PC-3 (cell line): ENCODE results near the gene HYOU1. TPM values are rescaled to one million over a fixed set of nuclear protein-coding genes. Genes with fewer than 3 reads are reported as not detected.

Source experiments
- ATAC-seq: fragments of 200-7000 bp; cut with Tn5 transposase; 2 replicates; pipeline ENCODE4 v1.9.1; 2020; ENCODE audit warnings: mild to moderate bottlenecking, moderate library complexity
- BruUV-seq: library from RNA; stranded (reverse); fragments of 400-500 nt; replicated peaks from 2 replicates; lab custom pipeline; 2021; lab: Mats Ljungman, UMichigan
- CTCF ChIA-PET: fragments of 300-600 bp; sonication (Branson Sonifier 250); formaldehyde crosslinking; loops from one replicate; lab custom pipeline; 2022; ENCODE audit warnings: antibody characterized with exemption; lab: Charles Lee
- POLR2A ChIA-PET: fragments of 300-600 bp; sonication (Branson Sonifier 250); formaldehyde crosslinking; loops from one replicate; lab custom pipeline; 2022; ENCODE audit warnings: antibody characterized with exemption; ENCODE audit not compliant: unreplicated experiment; lab: Charles Lee
- DNase-seq: peaks from one replicate; pipeline ENCODE4 v3.0.0-alpha.2; 2015
- H2AFZ ChIP-seq: fragments of 300-600 bp; sonication (generic); 2 replicates; pipeline ENCODE4 v1.6.0; 2016; ENCODE audit warnings: antibody characterized with exemption, low read length
- H3F3A ChIP-seq: fragments of 300-600 bp; sonication (generic); one replicate; pipeline ENCODE4 v1.6.0; 2017; ENCODE audit warnings: antibody characterized with exemption, low read length, control low read depth, mild to moderate bottlenecking; ENCODE audit not compliant: unreplicated experiment
- H3K27ac ChIP-seq: fragments of 300-600 bp; sonication (generic); 2 replicates; pipeline ENCODE4 v1.5.1; 2016; ENCODE audit warnings: mild to moderate bottlenecking, low read length
- H3K27me3 ChIP-seq: fragments of 300-600 bp; sonication (generic); 2 replicates; pipeline ENCODE4 v1.6.1; 2016; ENCODE audit warnings: low read length, mixed read lengths
- H3K36me3 ChIP-seq: fragments of 300-600 bp; sonication (generic); 2 replicates; pipeline ENCODE4 v1.6.1; 2016; ENCODE audit warnings: low read depth, mixed run types, low read length, mixed read lengths
- H3K4me1 ChIP-seq: fragments of 300-600 bp; sonication (generic); 2 replicates; pipeline ENCODE4 v1.5.1; 2016; ENCODE audit warnings: low read length; ENCODE audit not compliant: insufficient read depth
- H3K4me2 ChIP-seq: fragments of 300-600 bp; sonication (generic); 2 replicates; pipeline ENCODE4 v1.6.0; 2016; ENCODE audit warnings: low read length
- H3K4me3 ChIP-seq: fragments of 300-600 bp; sonication (generic); 2 replicates; pipeline ENCODE4 v1.5.1; 2016; ENCODE audit warnings: mild to moderate bottlenecking, low read length, mixed read lengths
- H3K79me2 ChIP-seq: fragments of 300-600 bp; sonication (generic); 2 replicates; pipeline ENCODE4 v1.6.1; 2017; ENCODE audit warnings: low read length, mixed read lengths
- H3K9ac ChIP-seq: fragments of 300-600 bp; sonication (generic); 2 replicates; pipeline ENCODE4 v1.6.0; 2016; ENCODE audit warnings: mild to moderate bottlenecking, low read length
- H3K9me2 ChIP-seq: fragments of 300-600 bp; sonication (generic); replicated peaks from 2 replicates; pipeline ENCODE4 v1.6.1; 2016; ENCODE audit warnings: mixed run types, low read length, mixed read lengths
- H3K9me3 ChIP-seq: fragments of 300-600 bp; sonication (generic); 2 replicates; pipeline ENCODE4 v1.6.1; 2016; ENCODE audit warnings: low read length, mixed read lengths
- H4K20me1 ChIP-seq: fragments of 300-600 bp; sonication (generic); 2 replicates; pipeline ENCODE4 v1.6.1; 2016; ENCODE audit warnings: low read length, mixed read lengths
- EZH2 ChIP-seq: fragments of 300-600 bp; sonication (generic); IDR thresholded peaks from one replicate; pipeline ENCODE4 v1.6.1; 2017; ENCODE audit warnings: antibody characterized with exemption, mild to moderate bottlenecking, low read length; ENCODE audit not compliant: unreplicated experiment
- EZH2phosphoT487 ChIP-seq: fragments of 300-600 bp; sonication (generic); IDR thresholded peaks from 2 replicates; pipeline ENCODE4 v1.6.1; 2018; ENCODE audit warnings: mild to moderate bottlenecking, antibody characterized with exemption, low read length, borderline replicate concordance
- intact Hi-C: fragments of 100-400 bp; cut with micrococcal nuclease; formaldehyde crosslinking; loops from 2 replicates; pipeline ENCODE4 v1.9.0; 2023
- total RNA-seq: library from RNA; depleted of rRNA; stranded (reverse); fragments of >200 nt; gene quantifications from 2 replicates; pipeline ENCODE4 v1.2.3, GENCODE V29; 2014
- TF ChIP-seq, protein P1 (sequence below): fragments of 300-600 bp; sonication (generic); conservative IDR thresholded peaks from 2 replicates; pipeline ENCODE4 v1.5.1; 2017; ENCODE audit warnings: antibody characterized with exemption, low read depth, mild to moderate bottlenecking, low read length

HYOU1 gene
- total RNA-seq, 1 experiment from 2014 or later = 168 TPM

DNA sequence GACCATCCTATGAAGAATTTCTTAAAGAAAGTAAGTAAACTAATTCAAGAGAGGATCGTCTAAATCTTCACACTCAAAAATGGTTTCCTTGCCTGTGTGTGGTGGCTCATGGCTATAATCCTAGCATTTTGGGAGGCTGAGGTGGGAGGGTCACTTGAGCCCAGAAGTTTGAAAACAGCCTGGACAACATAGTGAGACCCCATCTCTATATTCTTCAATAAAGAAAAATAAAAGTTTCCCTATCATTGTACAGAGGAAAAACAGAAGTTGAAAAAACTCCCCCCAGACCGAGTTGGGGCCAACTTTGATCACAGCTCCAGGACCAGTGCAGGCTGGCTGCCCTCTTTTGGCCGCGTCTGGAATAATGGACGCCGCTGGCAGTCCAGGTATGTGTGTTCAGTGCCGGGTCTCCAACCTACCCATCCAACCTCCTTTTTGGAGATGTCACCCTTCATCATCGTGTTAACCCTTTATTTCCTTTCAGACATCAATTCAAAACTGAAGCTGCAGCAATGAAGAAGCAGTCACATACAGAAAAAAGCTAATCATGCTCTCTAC is 41.9 kb downstream of the HYOU1 start:
- Histone ChIP-seq H3K9me2 (no peaks in the 10 kb centered on the region), H2AFZ (no peak overlapping the region), H3K9me3 (no peaks in the 10 kb centered on the region), H3K27me3 (no peaks in the 10 kb centered on the region), H3K27ac (no peak overlapping the region), H3K4me2 (no peak overlapping the region), H3K79me2 (peaks cover 51% of the 10 kb centered on the region), H3F3A (peaks cover 30% of the 10 kb centered on the region), H3K36me3 (peaks cover 50% of the 10 kb centered on the region), H3K9ac (no peak overlapping the region), H3K4me3 (no peak overlapping the region), H4K20me1 (peaks cover 29% of the 10 kb centered on the region), H3K4me1 (peaks cover 16% of the 10 kb centered on the region)
- no TSS peak for BruUV-seq
- DNase-seq (peak; percentile 29), ATAC-seq (no peak)
- no peak for TF ChIP-seq EZH2
- TF ChIP-seq, protein P1, sequence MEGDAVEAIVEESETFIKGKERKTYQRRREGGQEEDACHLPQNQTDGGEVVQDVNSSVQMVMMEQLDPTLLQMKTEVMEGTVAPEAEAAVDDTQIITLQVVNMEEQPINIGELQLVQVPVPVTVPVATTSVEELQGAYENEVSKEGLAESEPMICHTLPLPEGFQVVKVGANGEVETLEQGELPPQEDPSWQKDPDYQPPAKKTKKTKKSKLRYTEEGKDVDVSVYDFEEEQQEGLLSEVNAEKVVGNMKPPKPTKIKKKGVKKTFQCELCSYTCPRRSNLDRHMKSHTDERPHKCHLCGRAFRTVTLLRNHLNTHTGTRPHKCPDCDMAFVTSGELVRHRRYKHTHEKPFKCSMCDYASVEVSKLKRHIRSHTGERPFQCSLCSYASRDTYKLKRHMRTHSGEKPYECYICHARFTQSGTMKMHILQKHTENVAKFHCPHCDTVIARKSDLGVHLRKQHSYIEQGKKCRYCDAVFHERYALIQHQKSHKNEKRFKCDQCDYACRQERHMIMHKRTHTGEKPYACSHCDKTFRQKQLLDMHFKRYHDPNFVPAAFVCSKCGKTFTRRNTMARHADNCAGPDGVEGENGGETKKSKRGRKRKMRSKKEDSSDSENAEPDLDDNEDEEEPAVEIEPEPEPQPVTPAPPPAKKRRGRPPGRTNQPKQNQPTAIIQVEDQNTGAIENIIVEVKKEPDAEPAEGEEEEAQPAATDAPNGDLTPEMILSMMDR = peak; percentile 52
- intact Hi-C loops = loop anchor here (5.0 kb wide), 1 partner anchor 42 kb away; the partner anchor contains the start of gene HYOU1
- POLR2A ChIA-PET = interaction anchor here (0.6 kb wide), 2 partner anchors 26 to 1359 kb away, joined by 3 to 8 read pairs; no protein-coding TSS in a partner anchor
- CTCF ChIA-PET = no interaction called here

DNA sequence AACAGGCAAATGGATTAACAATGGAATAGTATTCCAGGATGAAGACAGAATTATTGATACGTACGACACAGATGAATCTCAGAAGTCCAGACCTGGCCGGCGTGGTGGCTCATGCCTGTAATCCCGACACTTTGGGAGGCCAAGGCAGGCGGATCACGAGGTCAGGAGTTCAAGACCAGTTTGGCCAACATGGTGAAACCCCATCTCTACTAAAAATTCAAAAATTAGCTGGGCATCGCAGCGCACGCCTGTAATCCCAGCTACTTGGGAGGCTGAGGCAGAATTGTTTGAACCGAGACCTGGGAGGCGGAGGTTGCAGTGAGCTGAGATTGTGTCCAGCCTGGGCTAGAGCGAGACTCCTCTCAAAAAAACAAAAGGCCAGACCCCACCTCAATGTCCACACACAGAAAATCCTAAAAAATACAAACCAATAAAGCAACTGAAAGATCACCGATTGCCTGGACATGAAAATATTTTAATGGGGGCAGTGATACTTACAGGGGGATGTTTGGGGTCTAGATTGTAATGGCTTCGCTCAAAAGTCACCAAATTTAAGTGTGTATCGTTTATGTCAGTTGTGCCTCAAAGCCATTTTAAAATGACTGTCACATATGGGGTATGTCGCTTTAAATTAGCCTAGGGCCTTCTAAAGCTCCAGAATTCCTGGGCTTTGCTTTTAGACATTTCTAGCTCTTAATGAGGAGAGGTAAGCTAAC is 42.6 kb downstream of the HYOU1 start:
- Histone ChIP-seq H3K4me1 (peaks cover 12% of the 10 kb centered on the region), H3K4me3 (no peak overlapping the region), H3F3A (peaks cover 30% of the 10 kb centered on the region), H3K9ac (no peak overlapping the region), H2AFZ (no peak overlapping the region), H3K79me2 (peaks cover 43% of the 10 kb centered on the region), H3K9me2 (no peaks in the 10 kb centered on the region), H4K20me1 (peaks cover 25% of the 10 kb centered on the region), H3K27ac (no peak overlapping the region), H3K36me3 (peaks cover 50% of the 10 kb centered on the region), H3K4me2 (no peak overlapping the region), H3K9me3 (no peaks in the 10 kb centered on the region), H3K27me3 (no peaks in the 10 kb centered on the region)
- intact Hi-C loops = no loop called here
- ChIA-PET CTCF (no interaction called here), POLR2A (interaction anchor here (0.6 kb wide), 4 partner anchors 12 to 92 kb away, joined by 3 to 13 read pairs (median 8); no protein-coding TSS in a partner anchor)
- no peak for TF ChIP-seq EZH2phosphoT487
- TF ChIP-seq, protein P1 = no peak
- no peak for TF ChIP-seq EZH2
- ATAC-seq (no peak), DNase-seq (no peak)
- no TSS peak for BruUV-seq
